IMR-90 (cell line): ENCODE measurements around the gene PNLIP. TPM values are rescaled to one million over a fixed set of nuclear protein-coding genes. Genes with fewer than 3 reads are reported as not detected.
A peak's percentile ranks its signal among the peaks of the same experiment; 100 is the strongest.

Experiments
- ATAC-seq: fragments of 200-7000 bp; cut with Tn5 transposase; 2 replicates; pipeline ENCODE4 v1.9.1; 2020; ENCODE audit warnings: low read depth, mild to moderate bottlenecking, moderate library complexity
- BruUV-seq: library from RNA; stranded (reverse); fragments of 400-500 nt; replicated peaks from 2 replicates; lab custom pipeline; 2021; lab: Mats Ljungman, UMichigan
- CTCF ChIA-PET: fragments of 300-600 bp; formaldehyde crosslinking; extraction: SDS; loops from one replicate; lab custom pipeline; 2021; ENCODE audit warnings: antibody characterized with exemption; lab: Yijun Ruan, JAX
- POLR2A ChIA-PET: fragments of 300-600 bp; sonication (Branson Sonifier 250); formaldehyde crosslinking; loops from one replicate; lab custom pipeline; 2022; ENCODE audit warnings: antibody characterized with exemption; ENCODE audit not compliant: unreplicated experiment; lab: Charles Lee
- DNase-seq: peaks from one replicate; pipeline ENCODE4 v3.0.0; 2013
- H2AFZ ChIP-seq: replicated peaks from 2 replicates; pipeline ENCODE3; 2013; ENCODE audit warnings: low read length, mild to moderate bottlenecking; ENCODE audit not compliant: poor library complexity
- H2AK5ac ChIP-seq: 2 replicates; pipeline ENCODE4 v1.6.1; 2013; ENCODE audit warnings: low read depth, low read length, inconsistent platforms
- H2AK9ac ChIP-seq: replicated peaks from 2 replicates; pipeline ENCODE3; 2013; ENCODE audit warnings: mild to moderate bottlenecking, low read depth, low read length, moderate library complexity; ENCODE audit not compliant: poor library complexity
- H2BK120ac ChIP-seq: 2 replicates; pipeline ENCODE4 v1.6.1; 2013; ENCODE audit warnings: low read depth, low read length, inconsistent platforms
- H2BK15ac ChIP-seq: 3 replicates; pipeline ENCODE4 v1.6.1; 2013; ENCODE audit warnings: low read depth, low read length, inconsistent platforms
- H2BK20ac ChIP-seq: 2 replicates; pipeline ENCODE4 v1.6.1; 2013; ENCODE audit warnings: low read depth, mild to moderate bottlenecking, inconsistent platforms, low read length, moderate library complexity
- H2BK5ac ChIP-seq: 2 replicates; pipeline ENCODE4 v1.6.1; 2013; ENCODE audit warnings: mild to moderate bottlenecking, low read depth, low read length, inconsistent platforms; ENCODE audit not compliant: poor library complexity, severe bottlenecking
- H3K14ac ChIP-seq: replicated peaks from 2 replicates; pipeline ENCODE4 v1.6.1; 2013; ENCODE audit warnings: low read depth, low read length, inconsistent platforms
- H3K18ac ChIP-seq: 2 replicates; pipeline ENCODE4 v1.6.1; 2013; ENCODE audit warnings: low read depth, low read length, control low read depth
- H3K23ac ChIP-seq: 2 replicates; pipeline ENCODE4 v1.6.1; 2013; ENCODE audit warnings: low read depth, low read length, inconsistent platforms
- H3K27ac ChIP-seq: 2 replicates; pipeline ENCODE4 v1.5.1; 2013; ENCODE audit warnings: mild to moderate bottlenecking, control low read depth, low read length; ENCODE audit not compliant: insufficient read depth
- H3K27me3 ChIP-seq: 2 replicates; pipeline ENCODE4 v1.6.1; 2013; ENCODE audit warnings: low read length; ENCODE audit not compliant: control insufficient read depth, insufficient read depth
- H3K36me3 ChIP-seq: 2 replicates; pipeline ENCODE4 v1.6.1; 2013; ENCODE audit warnings: low read length, mixed read lengths; ENCODE audit not compliant: control insufficient read depth, insufficient read depth
- H3K4ac ChIP-seq: 2 replicates; pipeline ENCODE4 v1.6.1; 2013; ENCODE audit warnings: low read depth, low read length, inconsistent platforms
- H3K4me1 ChIP-seq: 2 replicates; pipeline ENCODE4 v1.6.1; 2013; ENCODE audit warnings: low read length, mixed read lengths; ENCODE audit not compliant: control insufficient read depth, insufficient read depth
- H3K4me2 ChIP-seq: 2 replicates; pipeline ENCODE4 v1.6.1; 2013; ENCODE audit warnings: low read depth, mild to moderate bottlenecking, control low read depth, low read length, moderate library complexity
- H3K4me3 ChIP-seq: 2 replicates; pipeline ENCODE4 v1.5.1; 2013; ENCODE audit warnings: low read depth, mild to moderate bottlenecking, control low read depth, low read length, moderate library complexity; ENCODE audit not compliant: insufficient read depth
- H3K56ac ChIP-seq: 2 replicates; pipeline ENCODE4 v1.6.1; 2013; ENCODE audit warnings: low read length, inconsistent platforms; ENCODE audit not compliant: insufficient read depth; ENCODE audit errors: extremely low read depth
- H3K79me1 ChIP-seq, 2 experiments: 2 replicates each; pipeline ENCODE4 v1.6.1; 2013; ENCODE audit warnings: low read length in 2 of 2, inconsistent platforms in 1 of 2, low read depth in 1 of 2
- H3K9ac ChIP-seq: 2 replicates; pipeline ENCODE4 v1.6.1; 2013; ENCODE audit warnings: low read depth, low read length, control low read depth
- H3K9me1 ChIP-seq: 2 replicates; pipeline ENCODE4 v1.6.1; 2013; ENCODE audit warnings: low read length, inconsistent platforms; ENCODE audit not compliant: insufficient read depth
- H3K9me3 ChIP-seq: 2 replicates; pipeline ENCODE4 v1.6.1; 2013; ENCODE audit warnings: low read length; ENCODE audit not compliant: control insufficient read depth, insufficient read depth
- H4K20me1 ChIP-seq: 2 replicates; pipeline ENCODE4 v1.6.1; 2013; ENCODE audit warnings: low read length, inconsistent platforms; ENCODE audit not compliant: insufficient read depth
- H4K5ac ChIP-seq: 2 replicates; pipeline ENCODE4 v1.6.1; 2013; ENCODE audit warnings: mild to moderate bottlenecking, low read depth, low read length, control low read depth
- H4K8ac ChIP-seq, 2 experiments: 2 replicates each; pipeline ENCODE4 v1.6.1; 2013; ENCODE audit warnings: low read depth in 2 of 2, low read length in 2 of 2, control low read depth in 1 of 2, inconsistent platforms in 1 of 2
- H4K91ac ChIP-seq: 2 replicates; pipeline ENCODE4 v1.6.1; 2013; ENCODE audit warnings: low read depth, low read length, inconsistent platforms; ENCODE audit not compliant: insufficient read depth
- CEBPB ChIP-seq: IDR thresholded peaks from 2 replicates; pipeline ENCODE4 v1.6.1; 2012; ENCODE audit warnings: low read depth, low read length, improper control_type of control experiment
- RAD21 ChIP-seq: IDR thresholded peaks from 2 replicates; pipeline ENCODE4 v1.6.1; 2012; ENCODE audit warnings: low read length, improper control_type of control experiment
- WGBS, 2 experiments: methylation state at CpG; one replicate each; pipeline versions ENCODE4 v1.1.5 to v1.1.7; 2013; ENCODE audit warnings: missing lambda C conversion rate in 2 of 2; ENCODE audit not compliant: insufficient read length in 1 of 2; ENCODE audit errors: extremely low coverage in 2 of 2; 5-methylcytosine and 5-hydroxymethylcytosine counted together
- dilution Hi-C: fragments of 300-500 bp; cut with HindIII; formaldehyde crosslinking; loops from one replicate; pipeline ENCODE4 v1.14.3; 2018; ENCODE audit warnings: low sequenced_read_pairs; ENCODE audit not compliant: unreplicated experiment
- in situ Hi-C: fragments of 300-500 bp; cut with MboI; formaldehyde crosslinking; loops from 3 replicates; pipeline ENCODE4 v1.14.3; 2019; ENCODE audit warnings: low sequenced_read_pairs, inconsistent platforms, mixed read lengths
- intact Hi-C: fragments of 100-400 bp; cut with micrococcal nuclease; formaldehyde crosslinking; loops from 2 replicates; pipeline ENCODE4 v1.10.0; 2022
- polyA plus RNA-seq, 3 experiments: library from polyadenylated mRNA; depleted of rRNA; stranded (reverse); fragments of >200 nt; gene quantifications; 2 replicates each; pipeline ENCODE4 v1.2.3, GENCODE V29; 2012; ENCODE audit warnings: low replicate concordance in 1 of 3
- total RNA-seq: library from RNA; depleted of rRNA; stranded (reverse); fragments of >200 nt; gene quantifications from 2 replicates; pipeline ENCODE4 v1.2.3, GENCODE V29; 2012

PNLIP gene
- total and polyA plus RNA-seq, 2 of the 4 experiments (the other 2 are of a cell fraction), result not detected

- BruUV-seq, result no TSS peak
These were observed 4.9 kb upstream of the PNLIP start for GRCh38 chr10:116540814-116541213.

More at GRCh38 chr10:116540814-116541213, 4.9 kb upstream of the PNLIP start:
- no peak overlapping the region for H3K14ac ChIP-seq
- no peak overlapping the region for H3K4me3 ChIP-seq
- intact Hi-C loops (no loop called here), dilution Hi-C loops (no loop called here), in situ Hi-C loops (no loop called here)
- no peak overlapping the region for H3K9ac ChIP-seq
- H4K20me1 ChIP-seq, result no peaks in the 10 kb centered on the region
- no peak overlapping the region for H2BK5ac ChIP-seq
- H3K36me3 ChIP-seq, result no peaks in the 10 kb centered on the region
- H2AK5ac ChIP-seq, result no peak overlapping the region
- no peak overlapping the region for H3K27ac ChIP-seq
- H2BK20ac ChIP-seq, result no peak overlapping the region
- no peaks in the 10 kb centered on the region for H3K9me3 ChIP-seq
- H2BK15ac ChIP-seq, result no peak overlapping the region
- DNase-seq (no peak), ATAC-seq (no peak)
- H3K4me2 ChIP-seq, result no peak overlapping the region
- H2BK120ac ChIP-seq, result no peak overlapping the region
- ChIA-PET POLR2A (no interaction called here), CTCF (no interaction called here)
- H3K4me1 ChIP-seq, result no peaks in the 10 kb centered on the region
- no peak overlapping the region for H3K56ac ChIP-seq
- peak; percentile 46; the same call in 1 of the 2 replicates for TF ChIP-seq CEBPB
- TF ChIP-seq RAD21, result no peak
- no peak overlapping the region for H4K8ac ChIP-seq
- no peak overlapping the region for H2AFZ ChIP-seq
- no CpG with 5 or more reads among the region's 2 CpGs for WGBS, 2 experiments
- no peak overlapping the region for H4K5ac ChIP-seq
- H3K9me1 ChIP-seq, result no peaks in the 10 kb centered on the region
- H4K91ac ChIP-seq, result no peak overlapping the region
- H3K18ac ChIP-seq, result no peak overlapping the region
- no peak overlapping the region for H2AK9ac ChIP-seq
- no peaks in the 10 kb centered on the region for H3K79me1 ChIP-seq
- no peak overlapping the region for H3K4ac ChIP-seq
- H3K23ac ChIP-seq, result no peak overlapping the region
- H3K27me3 ChIP-seq, result no peaks in the 10 kb centered on the region
